GM12875 (cell line): ENCODE results near the gene ITPR1.

Experiments used
- H3K4me3 ChIP-seq: one replicate; pipeline ENCODE4 v1.5.1; 2011; ENCODE audit warnings: low read depth, low read length, control low read depth
- TF ChIP-seq, protein P1 (sequence below): IDR thresholded peaks from 2 replicates; pipeline ENCODE4 v1.5.1; 2011; ENCODE audit warnings: low read depth, mild to moderate bottlenecking, control low read depth, inconsistent platforms, low read length, moderate library complexity, borderline replicate concordance; ENCODE audit not compliant: insufficient read depth

ITPR1 gene

DNA sequence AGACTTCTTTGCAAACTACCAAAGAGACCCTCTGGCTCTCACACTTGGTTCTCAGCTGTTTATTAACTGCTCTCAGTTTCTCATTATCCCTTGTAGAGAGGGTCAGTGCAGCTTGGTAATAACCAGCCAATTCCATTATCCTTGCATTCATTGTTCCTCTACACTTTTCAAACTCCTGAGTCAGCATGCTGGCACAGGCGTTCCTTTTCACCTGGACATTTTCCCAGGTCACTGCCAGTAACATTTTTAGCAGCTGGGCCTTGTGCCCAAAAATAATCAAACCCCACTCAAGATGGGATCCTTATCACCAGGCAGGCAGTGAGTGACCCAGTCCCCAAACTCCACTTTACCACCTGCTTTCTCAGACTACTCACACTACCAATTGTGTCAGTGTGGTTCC, 21.2 kb upstream of the ITPR1 start:
- TF ChIP-seq, protein P1, sequence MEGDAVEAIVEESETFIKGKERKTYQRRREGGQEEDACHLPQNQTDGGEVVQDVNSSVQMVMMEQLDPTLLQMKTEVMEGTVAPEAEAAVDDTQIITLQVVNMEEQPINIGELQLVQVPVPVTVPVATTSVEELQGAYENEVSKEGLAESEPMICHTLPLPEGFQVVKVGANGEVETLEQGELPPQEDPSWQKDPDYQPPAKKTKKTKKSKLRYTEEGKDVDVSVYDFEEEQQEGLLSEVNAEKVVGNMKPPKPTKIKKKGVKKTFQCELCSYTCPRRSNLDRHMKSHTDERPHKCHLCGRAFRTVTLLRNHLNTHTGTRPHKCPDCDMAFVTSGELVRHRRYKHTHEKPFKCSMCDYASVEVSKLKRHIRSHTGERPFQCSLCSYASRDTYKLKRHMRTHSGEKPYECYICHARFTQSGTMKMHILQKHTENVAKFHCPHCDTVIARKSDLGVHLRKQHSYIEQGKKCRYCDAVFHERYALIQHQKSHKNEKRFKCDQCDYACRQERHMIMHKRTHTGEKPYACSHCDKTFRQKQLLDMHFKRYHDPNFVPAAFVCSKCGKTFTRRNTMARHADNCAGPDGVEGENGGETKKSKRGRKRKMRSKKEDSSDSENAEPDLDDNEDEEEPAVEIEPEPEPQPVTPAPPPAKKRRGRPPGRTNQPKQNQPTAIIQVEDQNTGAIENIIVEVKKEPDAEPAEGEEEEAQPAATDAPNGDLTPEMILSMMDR: no peak

DNA sequence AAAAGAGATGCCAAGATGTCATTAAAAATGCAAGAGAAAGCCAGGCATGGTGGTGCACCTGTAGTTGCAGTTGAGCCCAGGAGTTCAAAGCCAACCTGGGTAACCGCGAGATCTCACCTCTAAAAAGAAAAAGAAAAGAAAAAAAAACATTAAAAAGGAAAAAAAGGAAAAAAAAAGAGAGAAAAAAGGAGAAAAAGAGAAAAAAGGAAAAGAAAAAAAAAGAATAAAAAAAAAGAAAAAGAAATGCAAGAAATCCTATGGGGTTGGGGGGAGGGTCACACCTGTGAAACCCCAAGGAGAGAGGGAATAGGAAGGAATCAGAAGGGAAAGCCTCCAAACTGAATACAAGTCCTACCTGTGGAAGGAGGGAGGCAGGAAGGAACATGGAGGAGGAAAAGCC, 20.8 kb upstream of the ITPR1 start:
- H3K4me3 ChIP-seq: no peak overlapping the region
- TF ChIP-seq, protein P1: no peak

More for the DNA sequence above, 21.2 kb upstream of the ITPR1 start:
- no peak overlapping the region for H3K4me3 ChIP-seq

DNA sequence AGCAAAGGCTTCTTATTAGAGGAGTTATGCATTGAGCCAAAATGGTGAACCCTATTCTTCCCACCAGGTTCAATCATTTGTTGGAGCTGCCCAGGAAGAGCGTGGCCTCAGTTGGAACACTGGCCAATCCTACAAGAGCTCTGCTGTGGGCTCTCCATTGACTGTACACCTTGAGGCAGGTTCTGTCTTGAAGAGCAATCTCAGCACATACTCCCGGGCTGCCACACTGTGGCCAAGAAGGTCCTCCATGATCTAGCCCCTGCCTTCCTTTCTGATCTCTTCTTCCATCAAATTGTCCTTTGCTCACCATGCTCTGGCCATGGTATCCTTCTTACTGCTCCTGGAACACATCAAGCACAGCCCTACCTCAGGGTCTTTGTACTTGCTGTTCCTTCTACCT, 20.4 kb upstream of the ITPR1 start:
- no peak overlapping the region for H3K4me3 ChIP-seq
- TF ChIP-seq, protein P1: no peak

DNA sequence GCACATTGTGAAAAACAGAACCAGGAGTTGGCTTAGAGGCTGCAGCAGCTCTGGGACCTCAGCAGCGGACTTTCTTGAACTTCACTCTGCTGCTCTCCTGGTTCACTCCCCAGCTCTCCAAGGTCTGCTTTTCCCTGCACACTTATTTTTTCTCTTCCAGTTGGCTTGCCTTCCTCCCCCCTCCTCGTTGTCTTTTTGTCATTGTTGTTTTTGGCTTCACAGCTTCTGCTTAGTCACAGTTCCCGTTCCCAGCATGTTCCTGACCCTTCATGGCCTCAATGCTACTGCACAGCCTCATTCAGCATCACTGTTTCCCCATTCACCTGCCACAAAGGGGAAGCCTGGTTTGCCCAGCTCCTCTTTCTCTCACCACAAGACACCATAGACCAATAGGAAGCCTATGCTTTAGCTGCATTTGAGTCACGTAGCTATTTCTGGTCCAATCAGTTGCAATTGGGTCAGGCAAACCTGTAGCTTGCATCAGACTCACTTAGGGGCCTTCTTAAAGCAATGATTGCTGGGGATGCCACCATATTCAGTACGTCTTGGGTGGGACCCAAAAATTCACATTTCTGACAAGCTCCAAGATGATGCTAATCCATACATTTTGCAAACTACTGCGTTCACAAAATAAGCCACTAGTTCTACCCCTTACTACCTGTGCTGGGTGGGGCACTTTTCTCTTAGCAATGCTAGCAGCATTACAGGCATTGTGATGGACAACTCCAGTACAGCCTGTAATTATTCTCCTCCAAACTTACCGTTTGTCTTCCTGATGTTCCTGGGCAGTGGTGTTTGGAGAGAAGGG, 18.3 kb upstream of the ITPR1 start:
- no peak overlapping the region for H3K4me3 ChIP-seq
- TF ChIP-seq, protein P1: no peak

DNA sequence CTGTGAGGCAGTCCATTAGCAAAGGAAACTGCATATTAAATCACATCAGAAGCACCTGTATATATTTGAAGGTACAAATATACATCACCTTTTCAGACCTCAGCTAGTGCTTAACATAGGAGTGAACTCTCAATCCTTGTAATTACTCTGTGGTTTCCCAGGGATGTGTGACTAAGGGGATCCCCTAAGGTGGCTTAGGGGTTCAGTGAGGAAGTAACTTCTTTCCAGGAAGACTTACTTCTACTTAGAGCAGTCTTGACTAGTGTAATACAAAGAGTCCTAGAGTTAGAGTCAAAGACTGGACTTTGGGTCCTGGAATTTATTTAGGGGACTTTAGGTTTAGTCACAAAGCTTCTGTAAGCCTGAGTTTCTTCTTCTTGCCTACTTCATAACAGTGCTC, 17.3 kb upstream of the ITPR1 start:
- TF ChIP-seq, protein P1: no peak
- no peak overlapping the region for H3K4me3 ChIP-seq

DNA sequence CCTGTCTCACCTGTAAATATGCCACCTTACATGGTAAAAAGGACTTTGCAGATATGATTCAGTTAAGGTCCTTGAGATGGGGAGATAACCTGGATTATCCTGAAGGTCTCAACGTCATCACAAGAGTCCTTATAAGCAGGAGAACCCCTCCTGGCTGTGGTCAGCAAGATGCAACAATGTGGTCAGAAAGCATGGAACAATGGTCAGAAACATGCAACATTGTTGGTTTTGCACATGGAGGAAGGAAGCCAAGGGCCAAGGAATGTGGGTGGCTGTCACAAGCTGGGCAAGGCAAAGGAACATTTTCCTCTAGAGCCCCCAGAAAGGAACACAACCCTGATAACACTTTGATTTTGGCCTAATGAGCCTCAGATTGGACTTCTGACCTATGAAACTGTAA, 16.7 kb upstream of the ITPR1 start:
- TF ChIP-seq, protein P1: no peak
- H3K4me3 ChIP-seq: no peak overlapping the region

DNA sequence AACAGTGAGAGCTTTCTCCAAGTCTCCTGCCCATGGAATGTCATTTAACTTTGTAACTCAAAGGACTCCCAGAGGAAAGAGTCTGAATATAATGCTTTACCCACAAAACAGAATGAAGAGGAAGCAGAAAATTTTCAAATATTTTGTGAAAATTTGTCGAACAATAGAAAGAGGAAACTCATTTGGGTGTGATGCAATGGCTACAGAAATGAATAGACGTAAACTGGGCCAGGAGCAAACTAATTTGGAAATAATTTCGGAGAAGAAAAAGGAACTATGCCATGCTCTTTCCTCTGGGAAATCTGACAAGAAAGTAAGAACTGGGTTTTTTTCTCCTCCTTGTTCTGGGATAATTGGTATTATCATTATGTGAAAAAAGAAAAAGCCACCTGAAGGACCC, 14.9 kb upstream of the ITPR1 start:
- TF ChIP-seq, protein P1: no peak
- no peak overlapping the region for H3K4me3 ChIP-seq
